Activated CD8-positive, alpha-beta memory T cell treated with anti-CD3 and anti-CD28 coated beads for 36 hours (primary cell): ENCODE data around the gene PDCD2L. TPM values are rescaled to one million over a fixed set of nuclear protein-coding genes. Genes with fewer than 3 reads are reported as not detected.

Experiments used
- total RNA-seq, 2 experiments: library from RNA; stranded (reverse); gene quantifications; one replicate each; pipeline ENCODE4 v1.2.3, GENCODE V29; 2021

The PDCD2L gene
- total RNA-seq, 2 experiments from 2014 or later: 38.2 to 40.3 TPM

Other genes with a start within 250 kb of the PDCD2L start
- 100 to 1,000 TPM; 109 TPM for gene LSM14A, start 231.9 kb upstream of the PDCD2L start, total RNA-seq
- gene GARRE1, start 149.8 kb upstream of the PDCD2L start, total RNA-seq: 10 to 100 TPM; 10.5 to 11.4 TPM
- gene GPI, start 39.2 kb upstream of the PDCD2L start, total RNA-seq: 100 to 1,000 TPM; 675 to 677 TPM
- gene UBA2, start 24.0 kb downstream of the PDCD2L start, total RNA-seq: 100 to 1,000 TPM; 167 to 168 TPM
- gene WTIP, start 77.4 kb downstream of the PDCD2L start, total RNA-seq: under 1 TPM; 0.50 to 0.70 TPM